MCF 10A (cell line): ENCODE results near the gene RETSAT. TPM values are rescaled to one million over a fixed set of nuclear protein-coding genes. Genes with fewer than 3 reads are reported as not detected.
"Not testable (repeated sequence)": the region's sequence is repeated elsewhere in the genome, so short reads cannot be mapped to it uniquely, and the experiment has no call there.

Experiments used
- BruUV-seq: library from RNA; stranded (reverse); fragments of 400-500 nt; replicated peaks from 2 replicates; lab custom pipeline; 2021; lab: Mats Ljungman, UMichigan
- CTCF ChIA-PET: fragments of 300-600 bp; sonication (Branson Sonifier 250); formaldehyde crosslinking; extraction: SDS; loops from one replicate; lab custom pipeline; 2021; ENCODE audit warnings: antibody characterized with exemption, inconsistent platforms; lab: Yijun Ruan, JAX
- POLR2A ChIA-PET: fragments of 300-600, 350-650 bp; sonication (Branson Sonifier 250); formaldehyde crosslinking; extraction: SDS; loops from one replicate; lab custom pipeline; 2020; ENCODE audit warnings: antibody characterized with exemption, inconsistent platforms; lab: Yijun Ruan, JAX
- DNase-seq: peaks from one replicate; pipeline ENCODE4 v3.0.0-alpha.2; 2018; ENCODE audit not compliant: unreplicated experiment
- H3K27ac Mint-ChIP-seq: one replicate; pipeline ENCODE4 v1.8.0; 2022; ENCODE audit warnings: mild to moderate bottlenecking, low read depth, mixed read lengths; ENCODE audit not compliant: unreplicated experiment
- H3K27me3 Mint-ChIP-seq: one replicate; pipeline ENCODE4 v1.8.0; 2022; ENCODE audit warnings: mixed read lengths; ENCODE audit not compliant: insufficient read depth, unreplicated experiment
- H3K36me3 Mint-ChIP-seq: one replicate; pipeline ENCODE4 v1.8.0; 2022; ENCODE audit warnings: mild to moderate bottlenecking, moderate library complexity, mixed read lengths; ENCODE audit not compliant: insufficient read depth, unreplicated experiment
- H3K4me1 Mint-ChIP-seq: one replicate; pipeline ENCODE4 v1.8.0; 2022; ENCODE audit warnings: mixed read lengths; ENCODE audit not compliant: insufficient read depth, unreplicated experiment
- H3K4me3 Mint-ChIP-seq: one replicate; pipeline ENCODE4 v1.8.0; 2022; ENCODE audit warnings: mild to moderate bottlenecking, moderate library complexity, mixed read lengths; ENCODE audit not compliant: unreplicated experiment
- H3K9me3 Mint-ChIP-seq: one replicate; pipeline ENCODE4 v1.8.0; 2022; ENCODE audit warnings: mixed read lengths; ENCODE audit not compliant: unreplicated experiment
- CTCF ChIP-seq: fragments of 200-600 bp; IDR thresholded peaks from one replicate; pipeline ENCODE4 v1.8.0; 2022; ENCODE audit warnings: antibody characterized with exemption, mild to moderate bottlenecking; ENCODE audit not compliant: unreplicated experiment
- intact Hi-C: fragments of 100-400 bp; cut with micrococcal nuclease; formaldehyde crosslinking; loops from 2 replicates; pipeline ENCODE4 v1.14.1; 2022
- total RNA-seq: library from RNA; stranded (reverse); gene quantifications from 2 replicates; pipeline ENCODE4 v1.2.3, GENCODE V29; 2022

Gene RETSAT
- total RNA-seq, 1 experiment from 2014 or later: 60.4 TPM

GRCh38 chr2:85318222-85319074 is 35.9 kb downstream of the RETSAT start:
- H3K4me1 Mint-ChIP-seq: peaks cover 32% of the 10 kb centered on the region
- DNase-seq: peak; percentile 81
- POLR2A ChIA-PET: interaction anchor here (1.0 to 1.4 kb wide), 4 partner anchors 9 to 36 kb away, joined by 5 to 9 read pairs (median 6); partner anchors contain the start of genes ELMOD3, RETSAT and TGOLN2
- no peaks in the 10 kb centered on the region for H3K27me3 Mint-ChIP-seq
- CTCF ChIA-PET: interaction anchor here (0.5 to 2.4 kb wide), 4 partner anchors 8 to 153 kb away, joined by 3 to 8 read pairs (median 3); no protein-coding TSS in a partner anchor
- H3K4me3 Mint-ChIP-seq: no peak overlapping the region
- H3K9me3 Mint-ChIP-seq: no peaks in the 10 kb centered on the region
- BruUV-seq: TSS peak; percentile 1
- intact Hi-C loops: no loop called here
- TF ChIP-seq CTCF: no peak
- H3K27ac Mint-ChIP-seq: no peak overlapping the region
- H3K36me3 Mint-ChIP-seq: peaks cover 75% of the 10 kb centered on the region

- H3K36me3 Mint-ChIP-seq: peaks cover 49% of the 10 kb centered on the region
- H3K4me3 Mint-ChIP-seq, CTCF ChIA-PET, BruUV-seq, intact Hi-C loops, H3K9me3 Mint-ChIP-seq, H3K27me3 Mint-ChIP-seq, DNase-seq, H3K27ac Mint-ChIP-seq, POLR2A ChIA-PET: not testable (repeated sequence)
- H3K4me1 Mint-ChIP-seq: peaks cover 30% of the 10 kb centered on the region
These were observed 38.4 kb downstream of the RETSAT start for GRCh38 chr2:85315921-85316320.

- no peaks in the 10 kb centered on the region for H3K27me3 Mint-ChIP-seq
- intact Hi-C loops: loop anchor here (5.0 kb wide), 1 partner anchor 237 kb away; no protein-coding TSS in a partner anchor
- no peak for TF ChIP-seq CTCF
These were observed 39.5 kb downstream of the RETSAT start for GRCh38 chr2:85314884-85315242.

GRCh38 chr2:85312404-85312803 is 41.9 kb downstream of the RETSAT start:
- ChIA-PET POLR2A (interaction anchor here (0.6 to 4.3 kb wide), 7 partner anchors 14 to 853 kb away, joined by 3 to 42 read pairs (median 4); partner anchors contain the start of genes SUCLG1 and TGOLN2), CTCF (interaction anchor here (1.0 to 2.6 kb wide), 4 partner anchors 12 to 387 kb away, joined by 3 to 16 read pairs (median 7); no protein-coding TSS in a partner anchor)
- Mint-ChIP-seq H3K27ac (peak overlapping the region; percentile 79), H3K27me3 (no peaks in the 10 kb centered on the region), H3K4me3 (no peak overlapping the region), H3K9me3 (no peaks in the 10 kb centered on the region), H3K4me1 (peaks cover 11% of the 10 kb centered on the region), H3K36me3 (peaks cover 19% of the 10 kb centered on the region)
- intact Hi-C loops: loop anchor here (5.0 kb wide), 1 partner anchor 240 kb away; no protein-coding TSS in a partner anchor
- peak; percentile 84 for DNase-seq
- no TSS peak for BruUV-seq
- no peak for TF ChIP-seq CTCF

More at GRCh38 chr2:85314884-85315242, 39.5 kb downstream of the RETSAT start:
- ChIA-PET POLR2A (interaction anchor here (0.9 to 4.3 kb wide), 2 partner anchors 12 to 39 kb away, joined by 3 to 42 read pairs; partner anchors contain the start of gene TGOLN2), CTCF (interaction anchor here (1.0 to 2.6 kb wide), 3 partner anchors 12 to 248 kb away, joined by 3 to 9 read pairs (median 4); no protein-coding TSS in a partner anchor)
- H3K27ac Mint-ChIP-seq: peak overlapping the region; percentile 94
- H3K4me1 Mint-ChIP-seq: peaks cover 22% of the 10 kb centered on the region
- H3K9me3 Mint-ChIP-seq: no peaks in the 10 kb centered on the region
- no peak for DNase-seq
- no peak overlapping the region for H3K4me3 Mint-ChIP-seq
- no TSS peak for BruUV-seq
- H3K36me3 Mint-ChIP-seq: peaks cover 39% of the 10 kb centered on the region
